AG04450 (cell line): Measurements from ENCODE around the gene LRMDA. TPM values are rescaled to one million over a fixed set of nuclear protein-coding genes. Genes with fewer than 3 reads are reported as not detected.

ENCODE experiments used
- CTCF ChIA-PET: fragments of 300-600, 350-600 bp; formaldehyde crosslinking; extraction: SDS; loops from one replicate; lab custom pipeline; 2022; ENCODE audit warnings: antibody characterized with exemption, inconsistent platforms; lab: Charles Lee
- POLR2A ChIA-PET: fragments of 350-600 bp; formaldehyde crosslinking; extraction: SDS; loops from one replicate; lab custom pipeline; 2021; ENCODE audit warnings: antibody characterized with exemption, inconsistent platforms; lab: Yijun Ruan, JAX
- DNase-seq: peaks from one replicate; pipeline ENCODE4 v3.0.0-alpha.2; 2011; ENCODE audit warnings: low read depth, low spot score
- H3K27ac ChIP-seq: one replicate; pipeline ENCODE4 v1.5.1; 2012; ENCODE audit warnings: low read depth, low read length, control low read depth
- H3K27me3 ChIP-seq: one replicate; pipeline ENCODE4 v1.6.0; 2012; ENCODE audit warnings: low read length; ENCODE audit not compliant: control insufficient read depth, insufficient read depth
- H3K4me3 ChIP-seq: 2 replicates; pipeline ENCODE4 v1.5.1; 2011; ENCODE audit warnings: mild to moderate bottlenecking, low read depth, low read length, control low read depth
- H3K9me3 ChIP-seq: 2 replicates; pipeline ENCODE4 v1.5.1; 2012; ENCODE audit warnings: low read length; ENCODE audit not compliant: control insufficient read depth, insufficient read depth
- CTCF ChIP-seq: IDR thresholded peaks from 2 replicates; pipeline ENCODE4 v1.5.1; 2011; ENCODE audit warnings: low read depth, low read length, control low read depth, inconsistent platforms
- polyA plus RNA-seq: library from polyadenylated mRNA; depleted of rRNA; stranded (reverse); fragments of >200 nt; gene quantifications from 2 replicates; pipeline ENCODE4 v1.2.3, GENCODE V29; 2011

The LRMDA gene
- polyA plus RNA-seq, 1 experiment = 0.12 TPM

- H3K9me3 ChIP-seq = peaks cover 7% of the 10 kb centered on the region; the same call in 1 of the 2 replicates
These were observed 650.8 kb downstream of the LRMDA start for GRCh38 chr10:76082232-76082631.

DNA sequence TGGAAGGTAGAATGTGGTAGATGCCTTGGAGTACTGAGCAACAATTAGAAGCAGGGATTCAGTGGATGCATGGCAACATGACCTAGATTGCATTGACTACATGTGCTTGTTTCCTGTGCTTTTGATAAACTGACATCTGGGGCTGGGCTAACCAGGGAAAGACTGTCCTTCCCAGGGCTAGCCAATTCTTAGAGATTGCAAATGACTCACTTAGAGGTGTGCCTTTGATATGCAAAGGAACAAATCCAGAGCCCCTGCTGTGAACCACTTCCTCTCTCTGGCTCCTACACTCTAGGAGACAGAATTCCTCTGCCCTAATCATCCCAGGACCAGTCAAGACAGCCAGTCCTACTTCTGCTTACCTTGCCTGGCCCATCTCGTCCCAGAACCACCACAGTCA, 651.5 kb downstream of the LRMDA start:
- peaks cover 7% of the 10 kb centered on the region; the same call in 1 of the 2 replicates for H3K9me3 ChIP-seq
- no peak for TF ChIP-seq CTCF
- no peak overlapping the region for H3K4me3 ChIP-seq
- ChIA-PET CTCF (interaction anchor here (0.5 to 1.2 kb wide), 2 partner anchors 46 to 294 kb away, joined by 3 to 5 read pairs; no protein-coding TSS in a partner anchor), POLR2A (no interaction called here)
- no peaks in the 10 kb centered on the region for H3K27me3 ChIP-seq
- H3K27ac ChIP-seq = no peak overlapping the region
- no peak for DNase-seq

More at GRCh38 chr10:76082232-76082631, 650.8 kb downstream of the LRMDA start:
- DNase-seq = no peak
- TF ChIP-seq CTCF = no peak
- Histone ChIP-seq H3K4me3 (no peak overlapping the region), H3K27me3 (no peaks in the 10 kb centered on the region), H3K27ac (no peak overlapping the region)
- POLR2A ChIA-PET = no interaction called here
- CTCF ChIA-PET = interaction anchor here (0.5 to 1.2 kb wide), 2 partner anchors 46 to 295 kb away, joined by 3 to 5 read pairs; no protein-coding TSS in a partner anchor

- Histone ChIP-seq H3K4me3 (no peak overlapping the region), H3K27me3 (no peaks in the 10 kb centered on the region), H3K27ac (no peak overlapping the region), H3K9me3 (peaks cover 7% of the 10 kb centered on the region; the same call in 1 of the 2 replicates)
- ChIA-PET POLR2A (no interaction called here), CTCF (no interaction called here)
- TF ChIP-seq CTCF = no peak
- DNase-seq = no peak
These were observed 653.8 kb downstream of the LRMDA start for GRCh38 chr10:76085002-76085816.

DNA sequence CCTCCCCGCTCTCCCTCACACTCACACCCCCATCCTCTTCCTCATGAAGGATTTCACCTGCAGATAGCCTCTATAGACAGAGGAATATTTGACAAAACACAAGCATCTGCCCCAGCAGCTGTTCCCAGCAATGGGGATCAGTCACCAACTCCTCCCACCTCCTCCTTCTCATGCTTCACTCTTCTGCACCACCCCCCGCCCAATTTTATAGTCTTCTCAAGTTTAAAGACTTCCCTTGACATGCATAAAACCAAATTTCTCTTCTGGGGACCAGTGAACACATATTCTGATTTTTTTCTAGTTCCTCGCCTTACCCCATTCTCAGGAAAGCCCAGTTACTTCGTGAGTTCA, 654.4 kb downstream of the LRMDA start:
- POLR2A ChIA-PET = interaction anchor here (0.8 kb wide), 1 partner anchor 166 kb away, joined by 3 read pairs; no protein-coding TSS in a partner anchor

More for the DNA sequence above, 654.4 kb downstream of the LRMDA start:
- Histone ChIP-seq H3K9me3 (peaks cover 7% of the 10 kb centered on the region; the same call in 1 of the 2 replicates), H3K27me3 (no peaks in the 10 kb centered on the region), H3K27ac (no peak overlapping the region), H3K4me3 (no peak overlapping the region)
- TF ChIP-seq CTCF = no peak
- CTCF ChIA-PET = no interaction called here
- no peak for DNase-seq
